Right ventricle myocardium superior (tissue), 1 donor: ENCODE results near the gene BHMT. TPM values are rescaled to one million over a fixed set of nuclear protein-coding genes. Genes with fewer than 3 reads are reported as not detected.
"Not testable (repeated sequence)": the region's sequence is repeated elsewhere in the genome, so short reads cannot be mapped to it uniquely, and the experiment has no call there.

Source experiments
- ATAC-seq: fragments of 200-7000 bp; cut with Tn5 transposase; one replicate; pipeline ENCODE4 v1.9.1; 2020; ENCODE audit warnings: mild to moderate bottlenecking; ENCODE audit not compliant: poor library complexity
- DNase-seq: peaks from one replicate; pipeline ENCODE4 v3.0.0-alpha.2; 2020
- intact Hi-C: fragments of 100-400 bp; cut with DNase I; formaldehyde crosslinking; loops from one replicate; pipeline ENCODE4 v1.11.2; 2022
- total RNA-seq: library from RNA; stranded (reverse); fragmentation: NEBNext Ultra II Directional; extraction: Animal tissue kit (Norgen Biotek cat#: 25700); gene quantifications from one replicate; pipeline ENCODE4 v1.2.1, GENCODE V29; 2021
- donor health status: DM: no; HTN: yes; CAD: no; lungs with severe emphysema.

BHMT gene
- total RNA-seq, 1 donor from 2014 or later, result 0.11 TPM

DNA sequence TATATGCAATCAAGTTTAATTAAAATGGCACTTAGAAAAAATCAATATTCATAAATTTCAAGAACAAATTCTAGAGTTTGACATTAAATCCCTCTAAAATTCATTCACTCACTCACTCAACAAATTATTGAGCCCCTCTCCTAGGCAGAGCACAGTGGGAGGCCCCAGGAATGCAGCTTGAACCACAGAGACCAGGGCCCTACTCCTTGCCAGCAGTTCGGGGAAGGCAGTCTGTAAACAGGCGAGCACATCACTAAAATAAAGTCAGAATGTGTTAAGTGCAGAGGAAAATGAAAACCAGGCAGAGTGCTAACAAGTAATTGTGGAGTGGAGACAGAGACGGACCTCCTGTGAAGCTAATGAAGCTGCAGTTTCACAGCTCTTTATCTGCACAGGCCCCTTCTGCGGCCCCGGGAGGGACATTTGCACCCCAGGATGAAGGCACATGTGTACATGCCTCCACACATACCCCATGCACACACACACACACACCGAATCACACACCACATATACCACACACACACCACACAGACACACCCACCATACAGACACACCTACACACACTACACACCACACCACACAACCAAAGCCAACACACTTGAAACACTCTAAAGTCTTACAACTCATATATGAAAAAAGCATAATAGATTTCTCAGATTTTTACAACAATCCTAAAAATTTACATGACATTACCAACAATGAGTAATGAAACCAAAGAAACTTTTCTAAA lies 40.5 kb downstream of the BHMT start:
- DNase-seq (no peak), ATAC-seq (no peak)
- intact Hi-C loops, result no loop called here

DNA sequence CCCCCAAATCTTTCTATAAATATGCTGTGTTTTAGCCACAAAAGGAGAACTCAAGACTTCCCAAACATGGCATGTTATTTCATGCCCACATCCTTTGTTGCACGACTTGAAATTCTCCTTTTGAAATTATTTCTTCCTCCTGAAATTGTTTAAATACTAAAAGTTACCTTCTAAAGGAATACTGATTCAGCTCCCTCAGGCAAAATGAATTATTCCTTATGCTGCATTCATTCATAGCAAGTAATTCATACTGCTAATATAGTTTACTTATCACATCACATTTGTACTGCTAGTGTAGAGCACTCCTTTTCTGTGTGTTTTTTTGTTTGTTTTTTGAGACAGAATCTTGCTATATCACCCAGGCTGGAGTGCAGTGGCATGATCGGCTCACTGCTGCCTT lies 45.7 kb downstream of the BHMT start:
- ATAC-seq (no peak), DNase-seq (no peak)
- intact Hi-C loops, result no loop called here

DNA sequence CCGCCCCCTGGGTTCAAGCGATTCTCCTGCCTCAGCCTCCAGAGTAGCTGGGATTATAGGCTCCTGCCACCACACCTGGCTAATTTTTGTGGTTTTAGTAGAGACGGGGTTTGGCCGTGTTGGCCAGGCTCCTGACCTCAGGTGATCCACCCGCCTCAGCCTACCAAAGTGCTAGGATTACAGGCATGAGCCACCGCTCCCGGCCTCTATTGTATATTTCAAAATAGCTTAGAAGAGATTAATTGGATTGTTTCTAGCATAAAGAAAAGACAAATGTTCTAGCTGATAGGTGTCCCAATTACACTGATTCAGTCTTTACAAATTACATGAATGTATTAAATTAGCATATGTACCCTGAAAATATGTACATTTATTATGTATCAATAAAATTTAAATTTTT lies 50.0 kb downstream of the BHMT start:
- ATAC-seq, intact Hi-C loops, DNase-seq: not testable (repeated sequence)

DNA sequence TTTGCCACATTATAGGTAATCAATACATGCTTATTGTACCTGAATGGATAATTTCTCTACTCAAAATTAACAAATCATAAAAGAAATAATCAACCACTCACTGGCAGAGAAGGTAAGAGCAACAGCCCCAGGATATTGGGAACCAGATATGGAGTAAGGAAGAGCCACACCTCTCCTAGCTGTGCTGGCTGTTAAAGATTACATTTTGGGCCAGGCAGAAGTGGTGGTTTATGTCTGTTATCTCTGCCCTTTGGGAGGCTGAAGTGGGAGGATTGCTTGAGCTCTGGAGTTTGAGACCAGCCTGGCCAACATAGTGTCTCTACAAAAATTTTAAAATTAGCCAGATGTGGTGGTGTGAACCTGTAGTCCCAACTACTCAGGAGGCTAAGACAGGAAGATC lies 56.4 kb downstream of the BHMT start:
- intact Hi-C loops, result no loop called here
- no peak for DNase-seq
- ATAC-seq, result no peak

DNA sequence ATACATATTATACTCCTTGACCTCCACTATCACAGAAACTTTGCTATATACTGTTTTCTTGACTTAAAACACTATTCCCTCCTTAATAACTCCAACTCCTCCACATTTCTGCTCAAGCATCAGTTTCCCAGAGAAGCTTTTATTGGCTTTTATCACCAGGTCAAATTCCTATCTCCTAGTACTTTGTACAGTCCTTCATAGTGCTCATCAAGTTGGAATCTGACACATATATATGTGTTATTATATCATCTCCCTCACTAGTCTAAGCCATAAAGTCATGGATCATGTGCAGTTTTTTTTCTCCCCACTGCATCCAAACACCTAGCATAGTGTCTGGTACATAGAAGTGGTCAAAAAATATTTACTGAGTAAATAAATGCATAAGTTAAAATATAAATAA lies 59.1 kb downstream of the BHMT start:
- DNase-seq (no peak), ATAC-seq (no peak)
- intact Hi-C loops, result no loop called here

DNA sequence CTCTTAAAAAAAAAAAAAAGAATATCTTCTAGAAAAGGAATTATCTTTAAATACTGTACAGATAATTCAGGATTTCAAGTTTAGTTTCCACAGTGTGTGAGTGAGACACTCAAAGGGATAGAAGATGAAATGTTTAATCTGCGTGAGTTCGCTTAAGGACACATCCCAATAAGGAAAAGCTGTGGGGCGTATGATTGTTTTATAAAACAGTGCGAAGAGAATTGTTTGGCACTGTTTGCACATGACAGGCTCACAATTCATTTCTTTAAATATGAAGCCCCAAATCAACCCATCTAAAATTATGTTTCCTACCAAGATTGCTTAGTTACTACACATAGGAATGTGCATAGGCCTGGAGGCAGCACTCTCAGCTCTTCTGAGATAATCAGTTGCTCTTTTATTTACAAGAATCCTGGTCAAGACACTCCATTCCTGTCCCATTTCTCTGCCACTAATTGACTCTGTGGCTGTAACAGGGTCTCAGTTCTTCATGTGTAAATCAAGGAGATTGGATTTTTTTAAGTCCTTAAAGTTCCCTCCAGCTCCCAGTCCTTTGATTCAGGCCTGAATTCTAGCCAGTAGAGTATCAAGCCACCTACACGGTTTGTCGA lies 60.1 kb downstream of the BHMT start:
- intact Hi-C loops, result no loop called here
- no peak for DNase-seq
- ATAC-seq, result no peak

DNA sequence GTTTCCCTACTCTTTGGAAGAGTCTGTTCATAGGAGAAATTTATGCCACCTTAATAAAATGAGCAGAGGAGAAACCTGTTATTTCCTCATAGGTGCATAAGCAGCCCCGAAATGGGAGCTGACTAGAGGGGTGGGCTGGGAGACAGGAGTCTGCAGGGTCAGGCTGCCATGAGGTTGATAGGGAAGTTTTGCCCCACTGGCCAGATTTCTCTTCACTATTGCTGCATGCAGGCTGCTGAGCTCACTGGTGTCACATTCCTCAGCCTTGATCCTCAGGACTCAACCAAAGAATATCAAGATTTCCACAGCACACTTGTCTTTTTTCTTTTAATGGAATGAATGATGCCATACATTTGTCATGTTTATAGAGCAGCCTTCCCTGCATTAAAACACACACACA lies 60.7 kb downstream of the BHMT start:
- ATAC-seq, result no peak

DNA sequence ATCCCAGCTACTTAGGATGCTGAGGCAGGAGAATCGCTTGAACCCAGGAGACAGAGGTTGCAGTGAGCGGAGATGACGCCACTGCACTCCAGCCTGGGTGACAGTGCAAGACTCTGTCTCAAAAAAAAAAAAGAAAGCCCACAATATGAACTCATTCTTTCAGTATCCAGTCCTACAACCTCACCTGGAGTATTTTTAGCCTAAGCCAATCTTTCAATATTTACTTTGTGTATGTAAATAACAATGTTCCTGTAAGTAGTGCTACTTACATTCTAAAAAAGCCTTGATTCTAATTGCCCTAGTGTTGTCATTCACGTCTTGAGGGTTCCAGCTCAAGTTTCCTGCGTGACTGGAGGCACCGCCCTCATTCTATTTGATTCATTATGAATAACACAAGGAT lies 62.0 kb downstream of the BHMT start:
- no peak for ATAC-seq
- no peak for DNase-seq
- intact Hi-C loops, result no loop called here

More for the DNA sequence above, 60.7 kb downstream of the BHMT start:
- intact Hi-C loops, result no loop called here
- DNase-seq, result no peak

DNA sequence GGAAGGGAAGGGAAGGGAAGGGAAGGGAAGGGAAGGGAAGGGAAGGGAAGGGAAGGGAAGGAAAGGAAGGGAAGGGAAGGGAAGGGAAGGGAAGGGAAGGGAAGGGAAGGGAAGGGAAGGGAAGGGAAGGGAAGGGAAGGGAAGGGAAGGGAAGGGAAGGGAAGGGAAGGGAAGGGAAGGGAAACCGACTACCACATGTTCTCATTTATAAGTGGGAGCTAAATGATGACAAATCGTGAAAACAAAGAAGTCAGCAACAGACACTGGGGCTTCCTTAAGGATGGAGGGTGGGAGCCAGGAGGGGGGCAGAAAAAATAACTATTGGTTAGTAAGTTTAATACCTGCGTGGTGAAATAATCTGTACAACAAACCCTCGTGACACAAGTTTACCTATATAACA lies 68.8 kb downstream of the BHMT start:
- intact Hi-C loops, DNase-seq, ATAC-seq: not testable (repeated sequence)

DNA sequence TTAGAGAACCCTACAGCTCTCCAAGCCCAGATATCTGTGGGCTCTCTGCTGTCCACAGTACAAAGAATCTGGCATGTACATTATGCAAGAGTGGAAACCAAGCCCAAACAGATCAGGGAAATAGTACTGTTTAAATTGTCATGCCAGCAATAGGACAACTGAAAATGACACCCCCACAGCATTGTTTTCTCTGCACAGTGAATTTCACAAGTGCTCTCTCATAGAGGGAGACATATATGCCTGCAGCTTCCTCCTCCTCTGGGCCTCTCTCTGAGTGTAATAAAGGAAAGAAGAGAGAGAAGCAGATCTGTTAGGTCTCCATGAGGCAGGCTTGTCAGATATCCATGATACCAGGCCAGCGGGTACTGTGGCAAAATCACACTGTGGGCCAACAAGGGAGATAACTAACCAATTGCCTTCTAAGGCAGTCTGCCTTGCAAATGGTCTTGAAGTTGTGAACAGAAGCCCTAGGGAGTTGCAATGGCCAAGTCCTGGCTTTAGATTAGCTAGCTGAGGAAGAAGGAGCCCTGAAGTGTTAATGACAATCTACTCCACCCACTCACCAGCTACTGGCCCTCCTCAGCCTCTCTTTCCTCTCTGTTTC lies 69.9 kb downstream of the BHMT start:
- peak; percentile 75 for ATAC-seq
- intact Hi-C loops, result no loop called here
- DNase-seq, result no peak

Other genes with a start within 250 kb of the BHMT start
- gene ARSB, start 126.5 kb upstream of the BHMT start, total RNA-seq, result 9.7 TPM
- 2.2 TPM for gene DMGDH, start 42.1 kb upstream of the BHMT start, total RNA-seq
- gene BHMT2, start 42.0 kb upstream of the BHMT start, total RNA-seq, result 10.0 TPM
- 9.7 TPM for gene JMY, start 124.3 kb downstream of the BHMT start, total RNA-seq